Measurements from ENCODE around the gene GOLPH3.
A peak's percentile ranks its signal among the peaks of the same experiment; 100 is the strongest.
"Not testable (repeated sequence)": the region's sequence is repeated elsewhere in the genome, so short reads cannot be mapped to it uniquely, and the experiment has no call there.

The GOLPH3 gene

GRCh38 chr5:32132757-32133156 lies 41.4 kb downstream of the GOLPH3 start:
- no peak for DNase-seq

DNA sequence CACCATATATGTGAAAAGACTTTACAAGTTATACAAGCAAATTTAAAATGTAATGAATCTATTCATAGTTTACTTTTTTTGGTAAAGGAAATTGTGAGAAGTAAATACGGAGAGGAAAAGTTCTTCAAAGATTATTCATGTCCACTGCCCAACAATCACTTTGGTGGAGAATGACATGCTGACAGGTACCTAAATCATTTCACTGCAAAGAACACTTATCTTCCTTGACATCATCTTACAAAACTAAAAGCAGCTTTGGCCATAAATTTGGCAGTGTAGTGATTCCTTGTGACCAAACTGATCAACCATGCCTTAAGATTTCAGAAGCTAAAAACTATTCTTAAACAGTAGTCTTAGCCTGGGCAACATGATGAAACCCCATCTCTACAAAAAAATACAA lies 42.5 kb downstream of the GOLPH3 start:
- DNase-seq = no peak

GRCh38 chr5:32130865-32131264 lies 43.3 kb downstream of the GOLPH3 start:
- DNase-seq = no peak

GRCh38 chr5:32129074-32129598 lies 45.0 kb downstream of the GOLPH3 start:
- DNase-seq = no peak

DNA sequence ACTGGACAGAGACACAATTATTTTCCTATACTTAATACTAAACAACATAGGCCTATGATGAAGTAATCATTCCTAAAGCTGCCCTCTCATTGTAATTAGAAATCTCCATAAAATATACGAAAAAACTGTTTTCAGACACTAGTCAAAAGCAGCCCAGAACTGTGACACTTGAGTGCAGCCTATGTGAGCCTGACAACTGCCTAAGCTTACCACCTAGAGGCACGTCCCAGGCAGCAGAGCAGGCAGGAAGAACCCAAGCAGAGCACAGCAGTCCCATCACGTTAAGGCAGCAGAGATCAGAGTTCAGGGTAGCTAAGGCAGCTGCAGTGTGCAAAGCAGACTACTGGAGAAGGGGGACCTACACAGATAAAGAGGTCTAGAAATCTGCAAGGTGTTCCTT lies 46.4 kb downstream of the GOLPH3 start:
- DNase-seq = no peak

DNA sequence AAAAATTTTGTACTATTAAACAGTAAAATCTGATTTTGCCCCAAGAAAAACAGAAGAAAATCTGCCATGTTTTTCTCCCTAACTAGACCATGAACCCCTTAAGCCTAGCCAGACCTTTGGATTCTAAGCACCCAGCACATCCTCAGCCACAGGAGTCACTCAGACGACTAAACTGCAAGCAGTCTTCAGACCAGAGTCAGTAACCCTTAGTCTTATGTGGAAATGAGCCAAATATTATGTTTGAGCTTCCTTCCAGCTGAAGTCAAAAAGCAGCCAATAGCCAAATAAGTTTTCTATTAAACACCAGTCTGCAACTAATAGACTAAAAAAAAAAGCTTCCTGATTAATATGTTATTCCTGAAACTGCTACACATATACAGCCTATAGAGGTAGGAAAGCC lies 47.4 kb downstream of the GOLPH3 start:
- DNase-seq = no peak

DNA sequence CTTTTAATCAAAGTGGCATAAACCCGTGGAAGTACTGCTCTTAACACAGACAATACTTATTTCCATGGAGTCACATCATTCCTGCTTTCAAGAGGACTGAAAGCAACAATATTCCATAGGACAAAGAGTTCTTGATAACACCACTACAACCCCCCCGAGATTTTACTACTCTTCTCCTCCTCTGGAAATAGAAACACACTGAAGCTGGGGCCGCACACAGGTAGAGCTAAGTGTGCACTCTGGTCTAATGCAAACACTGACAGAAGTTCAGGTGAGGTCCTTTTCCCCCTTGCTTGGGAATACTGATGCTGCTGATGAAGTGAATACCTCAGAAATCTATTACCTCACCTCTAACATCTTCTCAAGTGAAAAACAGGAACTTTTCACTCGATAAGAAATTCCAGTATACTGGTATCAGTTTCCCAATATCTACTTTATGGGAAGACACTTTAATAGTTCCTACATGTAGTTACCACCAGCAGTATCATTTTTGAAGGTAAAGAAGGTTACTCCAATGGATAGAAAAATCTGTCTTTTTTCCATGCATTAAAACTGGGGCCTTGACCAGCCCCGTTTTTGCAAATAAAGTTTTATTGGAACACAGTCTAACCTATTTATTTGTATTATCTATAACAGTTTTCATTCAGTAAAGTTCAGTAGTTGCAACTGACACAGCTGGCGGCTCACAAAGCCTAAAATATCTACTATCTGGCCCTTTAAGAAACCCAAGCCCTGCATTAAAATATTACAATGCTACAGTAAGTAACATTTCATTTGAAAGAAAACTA lies 50.0 kb downstream of the GOLPH3 start:
- no peak for DNase-seq

- DNase-seq = no peak
Measured at GRCh38 chr5:32123058-32123805, 50.9 kb downstream of the GOLPH3 start.

- not testable (repeated sequence) for DNase-seq
Measured at GRCh38 chr5:32118922-32119321, 55.2 kb downstream of the GOLPH3 start.

DNA sequence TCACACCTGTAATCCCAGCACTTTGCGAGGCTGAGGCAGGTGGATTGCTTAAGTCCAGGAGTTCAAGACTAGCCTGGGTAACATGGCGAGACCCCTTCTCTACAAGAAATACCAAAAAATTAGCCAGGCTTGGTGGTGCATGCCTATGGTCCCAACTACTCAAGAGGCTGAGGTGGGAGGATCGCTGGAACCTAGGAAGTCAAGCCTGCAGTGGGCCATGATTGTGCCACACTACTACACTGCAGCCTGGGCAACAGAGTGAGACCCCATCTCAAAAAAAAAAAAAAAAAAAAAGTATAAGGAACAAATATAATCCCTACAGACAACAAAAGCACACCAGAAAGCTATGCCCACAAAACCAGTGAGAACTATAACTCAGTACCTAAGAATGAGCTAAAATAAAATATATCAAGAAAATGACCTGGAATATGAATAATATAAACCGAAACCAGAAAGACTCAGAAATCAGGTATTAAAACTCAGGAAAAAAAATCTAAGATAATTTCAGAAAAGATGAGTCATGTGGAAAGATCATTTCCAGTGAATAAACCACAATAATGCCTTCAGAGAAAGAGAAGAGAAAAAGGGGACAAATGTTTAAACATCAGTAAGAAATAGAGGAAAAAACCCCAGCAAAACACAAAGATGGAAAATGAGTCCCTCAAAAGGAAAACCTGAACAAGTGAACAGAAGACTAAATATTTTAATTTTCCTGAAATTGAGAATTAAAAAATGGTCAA lies 57.4 kb downstream of the GOLPH3 start:
- DNase-seq = no peak

DNA sequence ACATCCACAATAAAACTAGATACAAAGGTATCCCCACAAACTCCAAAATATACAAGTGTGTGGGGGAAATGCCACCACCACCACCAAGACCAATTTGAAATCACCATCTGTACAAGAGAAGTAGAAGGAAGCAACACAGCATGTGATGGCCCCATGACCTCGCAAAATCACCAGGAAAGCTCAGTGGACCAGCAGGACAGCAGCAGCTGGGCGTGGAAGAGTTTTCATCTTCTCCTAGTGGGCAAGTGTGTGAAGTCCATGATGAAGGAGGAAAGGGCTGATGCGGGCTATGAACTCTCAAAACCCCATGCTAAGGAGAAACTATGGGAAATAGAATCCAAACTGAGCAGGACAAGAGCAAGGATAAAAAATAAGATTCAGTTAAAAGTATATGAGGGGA lies 58.1 kb downstream of the GOLPH3 start:
- DNase-seq = peak; percentile 17

GRCh38 chr5:32110111-32110696 lies 63.9 kb downstream of the GOLPH3 start:
- no peak for DNase-seq

GRCh38 chr5:32109236-32109635 lies 64.9 kb downstream of the GOLPH3 start:
- no peak for DNase-seq

- no peak for DNase-seq
Measured at GRCh38 chr5:32108167-32108566, 66.0 kb downstream of the GOLPH3 start.

DNA sequence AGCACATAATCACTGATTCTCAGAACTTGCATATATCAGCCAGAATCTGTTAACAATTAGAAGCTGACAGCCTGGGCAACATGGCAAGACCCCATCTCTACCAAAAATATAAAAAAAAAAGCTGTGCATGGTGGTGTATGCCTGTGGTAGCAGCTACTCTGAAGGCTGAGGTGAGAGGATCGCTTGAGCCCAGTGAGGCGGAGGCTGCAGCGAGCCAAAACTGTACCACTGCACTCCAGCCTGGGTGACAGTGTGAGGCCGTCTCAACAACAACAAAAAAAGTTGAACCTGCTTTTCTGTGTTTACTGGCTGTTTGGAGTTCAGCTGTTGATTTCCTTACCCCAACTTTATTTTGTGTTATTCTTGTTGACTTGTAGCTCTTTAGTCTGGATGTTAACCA lies 66.8 kb downstream of the GOLPH3 start:
- DNase-seq = no peak

GRCh38 chr5:32103521-32103920 lies 70.6 kb downstream of the GOLPH3 start:
- DNase-seq = no peak

- no peak for DNase-seq
Measured at GRCh38 chr5:32102254-32102986, 71.7 kb downstream of the GOLPH3 start.

GRCh38 chr5:32100691-32101302 lies 73.3 kb downstream of the GOLPH3 start:
- no peak for DNase-seq

DNA sequence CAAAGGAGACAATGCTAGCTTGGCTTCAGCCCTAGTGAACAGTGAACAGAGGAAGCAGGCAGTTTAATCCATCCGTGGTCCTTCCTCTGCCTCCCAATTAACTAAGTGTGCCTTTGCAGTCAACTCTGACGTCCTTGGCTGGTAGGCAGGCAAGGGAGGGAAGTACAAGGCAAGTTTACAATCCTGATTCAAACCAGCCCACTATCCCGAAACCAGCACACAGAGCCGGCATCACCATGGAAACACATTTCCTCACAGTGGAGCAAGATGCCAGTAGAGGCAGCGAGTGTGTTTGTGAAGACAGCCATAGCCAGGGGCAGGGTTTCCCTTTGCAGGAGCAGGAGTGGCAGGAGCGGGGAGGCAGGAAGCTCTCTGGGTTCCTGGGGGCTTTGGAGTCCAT lies 73.9 kb downstream of the GOLPH3 start:
- no peak for DNase-seq

- DNase-seq = no peak
Measured at GRCh38 chr5:32099486-32100035, 74.6 kb downstream of the GOLPH3 start.

DNA sequence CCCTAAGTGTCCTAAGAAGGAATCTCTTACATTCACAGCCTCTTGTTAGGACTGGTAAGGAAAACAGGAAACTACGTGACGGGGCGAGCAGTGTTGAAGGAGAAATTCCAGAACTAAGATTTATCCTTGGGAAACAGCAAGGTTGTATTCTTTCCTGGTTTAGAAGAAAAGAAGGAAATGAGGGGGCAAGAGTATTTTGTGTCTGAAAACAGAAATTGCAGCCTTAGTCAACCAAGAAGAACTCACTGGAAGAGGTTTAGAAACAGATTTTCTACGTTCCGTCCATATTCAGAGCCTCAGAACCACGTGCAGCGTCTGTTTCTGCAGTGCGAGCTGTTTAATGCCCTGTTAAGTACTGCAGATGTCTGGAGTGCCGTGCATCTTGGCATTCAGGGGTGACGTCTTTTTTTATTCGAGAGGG lies 75.2 kb downstream of the GOLPH3 start:
- no peak for DNase-seq

- DNase-seq = no peak
Measured at GRCh38 chr5:32098291-32098690, 75.8 kb downstream of the GOLPH3 start.
